GM19397 (cell line): ENCODE data around the gene SMC1B.
"Not testable (repeated sequence)": the region's sequence is repeated elsewhere in the genome, so short reads cannot be mapped to it uniquely, and the experiment has no call there.

Experiments
- ATAC-seq: cut with Tn5 transposase; IDR thresholded peaks from one replicate; pipeline ENCODE4 v1.9.1; 2021; ENCODE audit warnings: mild to moderate bottlenecking, moderate library complexity; ENCODE audit not compliant: unreplicated experiment

Gene SMC1B

DNA sequence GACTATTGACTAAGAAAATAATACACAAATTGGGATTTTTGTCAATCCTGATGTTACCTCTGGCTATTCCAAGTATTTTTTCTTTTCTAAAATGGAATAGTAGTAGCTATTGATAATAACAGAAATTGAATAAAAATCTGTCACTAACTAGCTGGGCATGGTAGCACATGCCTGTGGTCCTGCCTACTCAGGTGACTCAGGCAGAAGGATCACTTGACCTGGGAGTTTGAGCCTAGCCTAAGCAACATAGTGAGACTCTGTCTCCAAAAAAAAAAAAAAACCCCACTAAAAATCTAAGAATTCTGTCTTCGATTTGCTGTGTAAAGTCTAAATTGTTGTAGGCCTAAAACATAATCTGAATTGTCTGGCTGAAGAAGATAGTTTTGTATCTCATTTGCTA, 61.4 kb downstream of the SMC1B start:
- no peak for ATAC-seq

DNA sequence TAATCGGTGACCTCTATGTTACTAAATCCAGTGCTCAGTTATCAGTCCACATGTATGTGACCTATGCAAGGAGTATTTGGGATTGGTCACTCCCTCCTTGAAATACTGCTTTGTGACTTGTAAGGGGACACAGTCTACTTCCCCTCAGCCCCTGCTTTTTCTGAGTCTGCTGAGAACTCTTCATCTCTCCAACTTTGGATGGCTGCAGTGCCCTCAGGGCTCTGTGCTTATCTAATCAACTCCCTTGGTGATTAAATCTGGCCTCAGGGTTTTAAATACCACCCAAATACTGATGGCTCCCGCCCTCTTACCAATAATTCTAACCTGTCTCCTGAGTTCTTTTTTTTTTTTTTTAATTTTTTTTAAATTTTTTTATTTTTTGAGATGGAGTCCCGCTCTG, 63.5 kb downstream of the SMC1B start:
- no peak for ATAC-seq

DNA sequence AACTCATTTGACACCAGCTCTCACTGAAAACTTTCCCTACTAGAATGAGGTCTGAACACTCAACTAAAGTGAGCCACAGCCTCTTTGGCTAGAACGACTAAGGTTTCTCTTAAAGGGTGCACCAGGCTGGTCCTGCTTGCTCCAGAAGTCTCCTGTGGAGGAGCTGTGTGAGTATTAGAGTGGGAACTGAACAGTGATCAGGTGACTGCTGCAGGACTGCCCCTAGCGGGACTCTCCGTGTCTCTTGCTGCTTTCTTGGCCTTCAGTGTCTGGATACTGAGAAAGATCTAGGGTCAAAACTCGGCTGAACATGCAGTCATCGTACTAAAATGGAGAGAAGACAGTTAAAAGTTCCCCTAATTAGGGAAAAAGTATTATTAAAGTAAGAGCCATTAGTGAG, 69.1 kb downstream of the SMC1B start:
- no peak for ATAC-seq

DNA sequence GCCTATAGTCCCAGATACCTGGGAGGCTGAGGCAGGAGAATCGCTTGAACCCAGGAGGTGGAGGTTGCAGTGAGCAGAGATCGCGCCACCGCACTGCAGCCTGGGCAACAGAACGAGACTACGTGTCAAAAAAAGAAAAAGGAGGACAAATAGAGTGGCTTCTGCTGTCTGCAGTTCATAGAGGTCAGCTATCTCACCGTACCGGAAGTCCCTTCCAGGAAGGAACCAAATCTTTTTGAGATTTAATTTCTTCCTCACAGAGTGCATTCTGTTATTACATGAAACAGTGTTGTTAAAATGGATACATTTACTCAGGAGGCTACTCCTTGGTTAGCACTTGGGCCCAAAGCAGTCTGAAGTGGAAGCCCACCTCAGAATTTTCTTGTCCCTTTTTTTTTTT, 70.3 kb downstream of the SMC1B start:
- no peak for ATAC-seq

DNA sequence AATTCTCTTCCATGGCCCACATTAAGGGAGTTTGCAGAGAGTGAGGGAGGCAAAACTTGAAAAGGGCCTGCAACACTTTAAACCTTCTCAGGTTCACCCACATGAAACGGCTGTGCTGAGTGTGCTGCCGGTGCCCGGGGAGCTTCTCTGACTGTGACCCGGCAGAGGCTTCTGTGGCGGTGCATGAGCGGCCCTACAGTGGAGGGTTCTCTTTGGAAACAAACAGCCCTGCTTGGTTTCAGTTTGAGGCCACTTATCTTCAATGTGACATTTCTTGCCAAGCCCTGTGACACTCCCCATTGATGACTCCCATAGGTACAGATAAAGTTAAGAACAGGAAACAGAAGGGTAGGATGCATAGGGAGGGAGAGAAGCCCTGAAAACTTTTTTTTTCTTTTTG, 71.9 kb downstream of the SMC1B start:
- ATAC-seq, result no peak

DNA sequence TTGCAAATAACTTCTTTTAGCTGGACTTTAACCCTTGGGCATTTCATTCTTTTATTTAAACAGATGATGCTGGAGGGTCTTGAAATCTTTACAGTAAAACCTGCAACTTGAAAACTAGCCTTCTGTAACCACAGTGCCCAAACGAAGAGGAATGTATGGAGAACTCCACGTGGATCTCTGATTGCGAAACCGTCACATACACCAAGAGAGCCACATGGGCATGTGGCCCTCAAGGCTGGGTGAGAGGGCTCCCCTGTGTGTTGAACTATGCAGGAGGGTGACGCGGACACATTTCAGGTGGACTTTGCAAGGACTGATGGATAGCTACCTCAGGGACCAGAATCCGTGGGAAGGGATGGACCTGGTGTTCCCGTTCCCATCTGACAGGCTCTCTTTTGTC, 73.1 kb downstream of the SMC1B start:
- no peak for ATAC-seq

DNA sequence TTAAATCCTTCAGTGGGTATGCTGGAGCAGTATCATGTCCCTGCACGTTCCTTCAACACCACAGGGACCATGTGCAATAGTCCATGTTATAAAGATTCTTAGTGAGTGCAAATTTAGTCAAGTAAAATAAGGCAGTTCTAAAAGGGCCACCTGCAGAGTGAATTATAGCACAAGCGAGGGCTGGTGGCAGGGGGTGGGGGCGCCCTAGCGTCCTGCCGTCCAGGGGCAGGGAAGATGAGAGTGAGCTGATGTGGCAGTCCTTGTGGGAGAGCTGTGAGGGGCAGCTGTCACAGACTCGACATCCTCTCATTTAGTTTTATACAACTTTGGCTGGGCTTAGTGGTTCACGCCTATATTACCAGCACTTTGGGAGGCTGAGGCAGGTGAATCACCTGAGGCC, 74.6 kb downstream of the SMC1B start:
- ATAC-seq, result no peak

DNA sequence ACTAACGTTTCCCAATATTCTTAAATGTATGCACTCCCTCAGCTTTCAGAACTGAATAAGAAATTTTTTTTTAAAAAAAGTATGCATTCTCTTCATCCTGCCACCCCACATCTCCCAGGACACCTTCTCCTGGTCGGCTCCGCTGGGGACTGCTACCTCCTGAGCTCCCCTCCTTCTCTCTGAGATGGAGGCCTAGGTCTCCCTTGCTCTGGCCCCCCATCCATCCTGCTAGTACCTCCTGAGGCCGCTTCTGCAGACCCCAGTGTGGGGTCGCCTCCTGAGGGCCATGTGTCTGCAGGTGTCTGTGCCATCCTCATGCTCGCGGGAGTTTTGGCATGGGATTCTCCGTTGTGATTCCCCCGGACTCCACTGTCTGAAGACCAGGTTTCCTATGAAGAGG, 75.9 kb downstream of the SMC1B start:
- ATAC-seq, result no peak

DNA sequence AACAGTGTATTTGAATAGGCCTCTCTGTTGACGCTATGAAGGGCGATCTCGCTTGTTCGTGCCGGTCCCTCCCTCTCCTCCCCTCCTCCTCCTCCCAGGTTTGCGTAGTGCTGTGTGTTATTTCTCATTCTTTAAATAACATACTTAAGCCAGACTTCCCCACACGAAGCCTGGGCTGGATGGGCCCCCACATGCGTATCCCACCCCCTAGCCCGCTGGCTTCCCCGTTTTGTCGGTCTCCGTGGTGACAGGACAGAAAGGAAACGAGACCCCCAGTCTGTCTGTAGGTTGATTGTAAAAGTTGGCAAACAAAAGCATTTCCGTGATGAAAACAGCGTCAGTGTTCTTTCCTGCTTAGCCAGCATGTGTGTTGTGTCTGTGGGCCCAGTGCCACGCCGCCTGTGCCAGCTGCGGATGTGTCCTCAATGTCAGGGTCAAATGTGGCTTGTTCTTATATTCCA, 76.4 kb downstream of the SMC1B start:
- ATAC-seq, result no peak

DNA sequence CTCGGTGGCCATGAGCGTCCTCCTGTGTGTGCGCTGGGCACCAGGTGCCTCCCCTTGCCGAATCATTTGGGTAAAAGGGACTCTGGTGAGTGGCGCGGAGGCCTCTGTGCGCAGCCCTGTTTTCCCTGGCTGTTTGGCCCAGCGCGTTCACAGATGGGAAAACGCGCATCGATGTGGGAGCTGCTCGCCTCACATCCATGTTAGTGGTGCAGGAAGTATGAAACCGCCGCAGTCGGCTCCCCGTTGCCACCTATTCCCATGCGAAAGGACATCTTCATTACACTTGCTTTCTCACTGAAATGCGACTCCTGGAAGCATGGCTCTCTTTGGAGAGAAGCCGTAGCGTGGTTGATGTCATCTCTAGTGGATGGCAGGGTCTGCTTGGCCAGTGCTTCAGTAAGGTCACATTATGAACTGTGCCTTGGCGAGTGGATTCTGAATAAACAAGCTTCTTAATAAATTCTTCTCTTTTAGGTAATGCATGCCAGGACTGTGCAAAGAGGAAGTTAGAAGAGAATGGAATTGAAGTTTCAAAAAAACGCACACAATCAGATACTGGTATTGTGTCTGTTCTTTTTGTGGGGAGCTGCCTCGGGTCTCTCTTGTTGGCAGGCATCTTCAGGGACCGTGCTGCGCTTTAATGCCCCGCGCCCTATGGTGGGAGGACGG, 77.4 kb downstream of the SMC1B start:
- no peak for ATAC-seq

DNA sequence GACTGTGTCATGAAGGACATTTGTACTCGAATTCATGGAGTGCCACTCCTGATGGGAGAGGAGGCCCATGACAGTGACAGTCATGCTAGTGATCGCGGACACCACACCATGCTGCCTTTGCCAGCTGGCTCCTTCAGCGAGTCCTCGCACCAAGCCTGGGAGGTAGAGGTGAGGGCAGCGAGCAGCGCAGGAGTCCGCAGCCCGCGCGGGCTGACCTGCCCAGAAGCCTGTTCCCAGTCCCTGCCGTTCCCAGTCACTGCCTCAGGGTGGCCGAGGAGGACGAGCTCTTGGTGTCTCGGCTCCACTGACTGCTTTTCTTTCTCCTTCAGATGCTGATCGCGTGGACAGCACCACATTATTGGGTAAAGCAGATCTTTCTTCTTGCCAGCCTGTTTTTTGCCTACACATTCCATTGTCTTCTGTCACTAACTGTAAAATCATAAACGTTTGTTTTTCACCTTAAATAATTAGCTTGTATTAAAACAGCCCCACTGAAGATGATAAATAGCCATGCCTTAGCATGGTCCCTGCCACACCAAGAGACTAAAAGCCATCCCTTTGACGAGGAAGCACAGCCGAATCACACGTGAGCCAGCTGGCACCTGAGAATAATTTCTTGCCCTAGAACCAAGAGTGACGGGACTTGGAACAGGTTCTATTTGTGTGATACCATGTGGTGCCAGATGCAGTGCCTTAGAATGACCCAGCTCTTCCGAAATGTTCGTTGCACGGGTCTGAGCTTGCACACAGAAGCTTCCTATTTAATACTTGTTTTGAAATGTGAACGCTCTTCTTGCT, 78.2 kb downstream of the SMC1B start:
- no peak for ATAC-seq

DNA sequence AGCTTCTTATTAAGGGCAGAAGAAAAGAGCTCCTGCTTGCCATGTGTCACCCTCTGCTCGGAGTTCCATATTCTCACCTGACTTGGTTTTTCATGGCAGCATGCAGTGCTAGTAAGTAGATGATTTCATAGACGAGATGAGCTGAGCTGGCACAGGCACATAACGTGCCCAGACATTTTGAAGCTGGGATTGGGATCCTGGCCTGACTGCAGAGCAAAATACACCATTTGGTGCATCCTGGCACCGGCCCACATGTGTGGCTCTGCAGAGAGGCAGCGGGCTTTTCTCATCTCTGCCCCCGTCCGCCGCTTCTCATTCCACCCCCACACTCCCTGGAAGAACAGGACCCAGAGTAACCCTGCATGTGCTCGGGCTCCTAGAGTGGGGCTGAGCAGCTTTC, 78.9 kb downstream of the SMC1B start:
- ATAC-seq, result no peak

DNA sequence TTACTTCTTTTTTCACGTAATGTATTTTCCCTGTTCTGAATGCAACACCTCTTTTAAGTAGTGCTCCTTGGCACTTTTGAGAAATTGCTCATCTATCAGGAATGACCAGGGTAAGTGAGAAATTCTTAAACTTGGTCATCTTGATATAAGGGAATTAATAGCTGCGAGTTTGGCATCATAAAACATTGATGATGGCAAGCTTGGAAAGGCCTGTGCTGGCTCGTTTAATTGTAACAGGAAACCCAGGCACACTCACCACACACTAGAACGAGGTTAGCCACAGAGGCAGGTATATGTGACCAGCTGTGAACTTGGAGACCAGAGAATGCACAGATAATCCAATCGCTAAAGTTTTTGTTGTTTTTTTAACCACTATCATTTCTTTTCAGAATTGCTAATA, 79.3 kb downstream of the SMC1B start:
- no peak for ATAC-seq

DNA sequence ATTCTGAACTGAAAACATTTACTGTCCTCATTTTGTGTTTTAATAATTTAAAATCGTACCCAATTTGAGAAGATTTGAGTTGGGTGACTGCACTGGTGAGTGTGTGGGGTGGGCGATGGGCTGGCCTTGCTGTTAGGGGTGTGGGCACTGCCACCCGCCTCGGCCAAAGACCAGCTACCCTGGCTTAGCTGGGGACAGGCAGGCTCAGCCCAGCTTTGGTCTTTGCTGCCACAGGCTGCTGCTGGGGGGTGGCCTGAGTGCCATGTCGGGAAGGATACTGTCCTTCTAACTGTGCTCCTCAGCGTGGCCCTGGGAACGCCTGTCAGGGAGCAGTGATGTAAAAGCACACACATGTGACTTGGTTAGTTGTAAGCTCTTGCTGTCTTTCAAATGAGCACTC, 81.4 kb downstream of the SMC1B start:
- no peak for ATAC-seq

DNA sequence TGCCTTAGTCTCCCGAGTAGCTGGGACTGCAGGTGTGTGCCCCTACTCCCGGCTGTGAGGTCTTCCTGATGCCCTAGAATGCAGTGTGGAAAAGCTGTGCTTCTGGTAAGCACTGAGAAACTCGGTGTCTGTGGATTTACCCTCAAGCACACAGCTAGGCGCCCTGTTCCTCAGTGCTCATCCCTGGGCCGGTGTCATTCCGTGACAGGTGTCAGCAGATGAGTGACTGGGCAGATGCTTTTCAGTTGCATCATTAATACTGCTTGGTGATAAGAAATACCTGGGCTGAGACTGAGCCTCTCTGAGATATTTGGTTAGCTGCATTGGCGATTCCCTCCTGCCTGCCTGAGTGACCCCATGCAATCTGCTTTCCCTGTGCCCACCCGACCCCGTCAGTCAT, 81.9 kb downstream of the SMC1B start:
- no peak for ATAC-seq

DNA sequence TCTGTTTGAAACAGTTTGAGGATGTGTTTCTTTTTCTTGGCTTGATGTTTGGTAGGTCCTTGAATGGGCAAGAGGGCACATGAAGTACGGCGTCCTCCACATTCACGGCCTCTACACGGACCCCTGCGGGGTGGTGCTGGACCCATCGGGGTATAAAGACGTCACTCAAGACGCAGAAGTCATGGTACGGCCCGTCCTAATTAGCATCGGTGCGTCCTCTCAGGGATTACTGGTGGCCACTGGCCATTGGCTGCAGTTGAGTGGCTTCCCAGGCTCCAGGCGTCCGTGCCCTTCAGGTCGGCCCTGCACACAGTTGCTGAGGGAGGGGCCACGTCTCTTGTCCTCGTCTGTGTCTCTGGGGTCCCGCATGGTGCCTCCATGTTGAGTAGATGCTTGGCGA, 82.9 kb downstream of the SMC1B start:
- ATAC-seq, result no peak

DNA sequence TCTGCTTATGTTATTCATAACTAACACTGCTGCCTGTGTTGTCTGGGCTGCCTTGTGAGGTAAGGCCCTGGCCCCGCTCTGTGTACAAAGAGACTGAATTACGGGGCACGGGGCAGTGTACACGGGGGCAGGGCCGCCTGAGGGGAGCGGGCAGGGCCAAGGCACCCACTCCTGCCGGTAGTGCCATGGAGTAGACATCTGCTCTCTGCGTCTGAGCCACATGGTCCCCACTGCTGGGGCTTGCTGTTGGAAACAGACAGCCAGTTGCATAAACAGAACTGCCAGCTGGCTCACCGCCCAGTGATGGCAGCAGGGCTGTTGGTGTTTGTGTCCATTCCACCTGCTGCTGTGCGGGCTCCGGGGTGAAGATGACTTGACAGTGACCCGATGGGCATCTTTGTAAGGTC, 83.9 kb downstream of the SMC1B start:
- ATAC-seq, result no peak

DNA sequence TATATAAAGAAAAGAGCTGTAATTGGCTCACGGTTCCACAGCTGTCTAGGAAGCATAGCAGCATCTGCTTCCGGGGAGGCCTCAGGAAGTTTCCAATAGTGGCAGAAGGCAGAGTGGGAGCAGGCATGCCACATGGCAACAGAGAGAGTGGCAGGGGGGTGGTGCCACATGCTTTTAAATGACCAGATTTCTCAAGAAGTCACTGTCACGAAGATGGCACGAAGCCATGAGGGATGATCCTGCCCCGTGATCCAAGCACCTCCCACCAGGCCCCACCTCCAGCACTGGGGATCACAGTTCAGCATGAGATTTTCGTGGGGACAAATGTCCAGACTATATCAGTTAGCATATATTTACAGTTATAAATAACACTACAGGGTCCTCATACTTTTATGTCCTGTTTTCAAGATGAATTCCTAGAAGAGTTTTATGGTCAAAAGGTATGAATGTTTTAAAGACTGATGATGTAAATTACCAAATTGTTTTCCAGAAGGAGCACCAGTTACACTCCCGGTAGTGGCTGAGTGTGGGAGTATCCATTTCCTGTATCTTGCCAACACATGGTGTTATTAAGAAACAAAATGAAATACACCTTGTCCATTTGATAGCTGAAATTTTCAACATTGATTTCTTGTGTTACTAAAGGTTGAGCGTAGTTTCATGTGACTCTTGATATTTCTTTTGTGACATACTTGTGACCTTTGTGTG, 84.4 kb downstream of the SMC1B start:
- ATAC-seq, result no peak

DNA sequence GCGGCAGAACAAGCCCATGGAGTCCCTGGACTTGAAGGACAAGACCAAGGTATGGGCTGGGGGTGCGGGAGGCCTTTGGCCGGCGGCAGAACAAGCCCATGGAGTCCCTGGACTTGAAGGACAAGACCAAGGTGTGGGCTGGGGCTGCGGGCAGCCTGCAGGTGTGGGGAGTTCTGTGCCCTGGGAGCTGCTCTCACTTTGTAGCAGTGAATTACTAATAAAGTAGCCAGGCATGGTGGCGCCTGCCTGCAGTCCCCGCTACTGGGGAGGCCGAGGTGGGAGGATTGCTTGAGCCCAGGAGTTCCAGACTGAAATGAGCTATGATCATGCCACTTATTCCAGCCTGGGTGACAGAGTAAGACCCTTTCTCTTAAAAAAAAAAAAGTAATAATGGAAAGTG, 85.1 kb downstream of the SMC1B start:
- ATAC-seq, result not testable (repeated sequence)

DNA sequence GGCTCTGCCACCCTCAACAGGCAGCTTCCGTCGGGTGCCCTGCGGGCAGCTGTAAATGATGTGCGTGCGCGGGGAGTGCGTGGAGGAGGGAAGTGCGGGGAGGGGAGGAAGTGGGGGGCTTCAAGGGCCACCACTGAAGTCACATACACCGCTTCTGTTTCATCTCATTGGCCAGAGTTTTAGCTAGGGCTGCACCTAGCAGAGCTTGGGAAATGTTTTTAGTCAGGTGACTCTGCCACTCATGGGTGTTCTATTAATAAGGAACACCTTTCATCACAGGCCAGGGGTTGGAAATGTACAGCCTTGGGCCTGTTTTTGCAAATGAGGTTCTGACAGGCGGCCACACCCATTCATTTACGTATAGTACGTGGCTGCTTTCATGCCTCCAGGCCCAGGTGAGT, 89.1 kb downstream of the SMC1B start:
- no peak for ATAC-seq

DNA sequence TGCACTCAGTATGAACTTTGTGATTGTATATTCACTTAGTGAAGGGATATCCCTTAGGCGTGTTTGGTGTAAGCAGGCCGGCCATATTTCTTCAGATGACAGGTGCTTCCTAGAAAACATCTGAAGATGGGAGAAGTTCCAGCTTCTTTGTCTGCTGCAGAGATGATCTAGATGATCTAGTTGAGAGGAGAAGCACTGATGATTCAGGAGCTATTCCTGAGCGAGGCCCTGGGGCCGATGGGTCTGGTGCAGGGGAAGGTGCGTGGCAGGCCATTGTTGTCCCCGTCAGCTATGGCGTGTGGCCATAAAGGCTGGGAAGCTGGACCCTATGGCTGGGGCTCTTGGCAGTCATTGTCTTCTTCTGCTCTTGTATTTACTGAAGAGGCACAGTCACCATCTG, 89.7 kb downstream of the SMC1B start:
- ATAC-seq, result no peak
